ENCODE results near the gene FSTL4. TPM values are rescaled to one million over a fixed set of nuclear protein-coding genes. Genes with fewer than 3 reads are reported as not detected.

FSTL4 gene
- total RNA-seq, 2 donors from 2014 or later, result 4.5 to 10.1 TPM

DNA sequence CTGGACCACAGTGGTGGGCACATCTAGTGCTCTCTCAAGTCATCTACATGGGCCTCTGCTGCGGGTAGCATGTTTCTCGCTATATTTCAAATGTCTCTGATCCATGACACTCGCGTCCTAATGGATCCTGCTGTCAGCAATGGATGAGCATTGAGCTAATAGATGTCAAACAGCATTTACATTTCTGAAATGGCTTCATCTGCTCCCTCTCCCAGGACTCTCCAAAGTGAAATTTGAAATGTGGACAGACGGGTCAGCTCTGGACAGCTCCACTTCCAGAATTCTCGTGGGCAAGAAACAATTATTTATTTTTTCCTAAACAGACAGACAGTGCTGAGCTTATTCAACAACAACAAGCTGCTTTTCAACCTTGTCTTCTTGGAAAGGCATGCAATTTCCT lies 58.1 kb downstream of the FSTL4 start:
- Histone ChIP-seq H3K4me3 (no peak overlapping the region), H3K36me3 (no peaks in the 10 kb centered on the region), H3K4me1 (replicated peaks) (no peaks in the 10 kb centered on the region), H3K9me3 (no peaks in the 10 kb centered on the region), H3K27me3 (replicated peaks; ENCODE audit: insufficient read depth) (no peaks in the 10 kb centered on the region), H3K27ac (no peak overlapping the region)
- TF ChIP-seq CTCF (IDR thresholded peaks at IDR 0.05) (no peak), POLR2A (IDR thresholded peaks at IDR 0.05) (no peak), POLR2AphosphoS5 (IDR thresholded peaks at IDR 0.05) (no peak)
- intact Hi-C loops (cut with DNase I), result no loop called here
- DNase-seq (ENCODE audit: low spot score), result no peak
- 69% methylated on average over 6 of the region's 6 CpGs for WGBS

DNA sequence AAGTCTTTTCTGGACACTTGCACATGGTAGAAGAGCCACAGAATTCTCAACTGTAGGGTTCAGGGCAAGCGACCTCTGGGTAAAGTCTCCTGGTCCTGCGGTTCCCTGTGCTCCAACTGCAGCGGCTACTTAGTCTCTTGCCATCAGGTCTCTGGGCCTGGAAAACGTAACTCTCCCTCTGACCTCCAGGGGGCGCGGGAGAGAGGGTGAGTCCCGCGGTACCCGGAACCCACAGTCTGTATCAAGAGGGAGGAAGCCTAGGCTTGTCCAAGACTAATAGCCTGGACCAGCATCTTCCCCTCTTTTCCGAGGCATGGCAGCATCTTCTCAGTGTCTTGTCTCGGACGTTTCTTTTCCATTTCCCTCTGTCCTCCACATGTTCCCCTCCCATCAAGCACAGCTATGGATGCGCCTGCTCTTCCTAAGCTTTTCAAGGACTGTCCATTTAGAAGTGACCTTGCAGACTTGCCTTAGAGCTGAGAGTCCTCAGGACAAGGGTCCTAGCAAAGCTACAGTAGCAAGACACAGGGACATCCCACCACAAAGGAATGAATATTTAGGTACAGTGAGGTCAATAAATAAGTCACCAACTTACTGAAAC lies 59.3 kb downstream of the FSTL4 start:
- TF ChIP-seq CTCF (IDR thresholded peaks at IDR 0.05) (peak in 3 of 4 experiments; percentile 52 to 53 (median 53)), POLR2A (IDR thresholded peaks at IDR 0.05) (no peak)
- H3K4me3 ChIP-seq, result no peak overlapping the region
- no peaks in the 10 kb centered on the region for H3K27me3 ChIP-seq (replicated peaks; ENCODE audit: insufficient read depth)
- intact Hi-C loops (cut with DNase I), result no loop called here
- H3K4me1 ChIP-seq (replicated peaks), result no peaks in the 10 kb centered on the region
- DNase-seq (ENCODE audit: low spot score), result peak; percentile 46
- H3K27ac ChIP-seq, result no peak overlapping the region
- H3K9me3 ChIP-seq, result no peaks in the 10 kb centered on the region
- H3K36me3 ChIP-seq, result no peaks in the 10 kb centered on the region
- WGBS, result 26% methylated on average over 13 of the region's 13 CpGs

GRCh38 chr5:133546500-133546899 lies 65.8 kb downstream of the FSTL4 start:
- WGBS, result 64% methylated on average over 1 of the region's 1 CpG
- TF ChIP-seq CTCF (IDR thresholded peaks at IDR 0.05), result no peak
- TF ChIP-seq POLR2AphosphoS5 (IDR thresholded peaks at IDR 0.05), result no peak
- TF ChIP-seq POLR2A (IDR thresholded peaks at IDR 0.05), result no peak
- H3K4me1 ChIP-seq (replicated peaks), result no peaks in the 10 kb centered on the region
- H3K9me3 ChIP-seq, result no peaks in the 10 kb centered on the region
- no peaks in the 10 kb centered on the region for H3K36me3 ChIP-seq
- DNase-seq (ENCODE audit: low spot score), result no peak
- H3K4me3 ChIP-seq, result no peak overlapping the region
- intact Hi-C loops (cut with DNase I), result no loop called here
- H3K27me3 ChIP-seq (replicated peaks; ENCODE audit: insufficient read depth), result peaks cover 2% of the 10 kb centered on the region
- H3K27ac ChIP-seq, result no peak overlapping the region

DNA sequence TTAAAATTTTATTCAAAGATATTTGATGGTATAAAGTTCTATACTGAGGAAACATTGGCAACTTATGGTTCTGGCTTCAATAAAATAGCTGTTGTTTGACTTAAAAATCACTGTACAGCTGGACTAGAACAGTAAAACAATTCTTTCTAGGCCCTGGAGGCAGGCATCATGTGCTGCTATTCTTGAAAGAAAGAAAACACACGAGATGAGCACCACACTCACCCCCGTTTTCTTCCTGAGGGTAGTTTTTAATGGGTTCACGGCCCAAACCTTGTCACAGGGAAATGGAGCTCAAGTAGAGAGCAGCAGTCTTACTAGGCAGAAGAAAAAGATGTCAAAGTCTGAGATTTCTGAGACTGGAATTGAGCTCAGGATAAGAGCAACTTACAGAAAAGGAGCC lies 68.0 kb downstream of the FSTL4 start:
- Histone ChIP-seq H3K4me3 (no peak overlapping the region), H3K36me3 (no peaks in the 10 kb centered on the region), H3K27ac (no peak overlapping the region), H3K27me3 (replicated peaks; ENCODE audit: insufficient read depth) (peaks cover 2% of the 10 kb centered on the region), H3K9me3 (no peaks in the 10 kb centered on the region), H3K4me1 (replicated peaks) (no peaks in the 10 kb centered on the region)
- intact Hi-C loops (cut with DNase I), result no loop called here
- TF ChIP-seq CTCF (IDR thresholded peaks at IDR 0.05) (no peak), POLR2AphosphoS5 (IDR thresholded peaks at IDR 0.05) (no peak), POLR2A (IDR thresholded peaks at IDR 0.05) (no peak)
- DNase-seq (ENCODE audit: low spot score), result no peak
- WGBS, result 58% methylated on average over 3 of the region's 3 CpGs

DNA sequence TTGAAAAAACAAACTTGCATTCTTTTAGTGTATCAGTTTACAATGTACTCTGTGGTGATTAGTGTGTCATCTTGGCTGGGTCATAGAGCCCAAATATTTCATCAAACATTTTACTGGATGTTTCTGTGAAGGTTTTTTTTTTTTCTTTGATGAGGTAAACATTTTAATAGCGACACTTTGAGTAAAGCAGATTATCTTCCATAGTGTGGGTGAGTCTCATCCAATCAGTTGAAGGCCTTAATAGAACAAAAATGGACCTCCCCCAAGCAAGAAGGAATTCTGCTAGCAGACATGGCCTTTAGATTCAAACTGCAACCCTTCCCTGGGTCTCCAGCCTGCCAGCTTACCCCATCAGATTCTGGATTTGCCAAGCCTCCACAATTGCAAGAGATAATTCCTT lies 72.5 kb downstream of the FSTL4 start:
- Histone ChIP-seq H3K36me3 (no peaks in the 10 kb centered on the region), H3K4me3 (no peak overlapping the region), H3K4me1 (replicated peaks) (no peaks in the 10 kb centered on the region), H3K27ac (no peak overlapping the region), H3K27me3 (replicated peaks; ENCODE audit: insufficient read depth) (no peaks in the 10 kb centered on the region), H3K9me3 (no peaks in the 10 kb centered on the region)
- 29% methylated on average over 1 of the region's 1 CpG for WGBS
- intact Hi-C loops (cut with DNase I), result no loop called here
- no peak for DNase-seq (ENCODE audit: low spot score)
- TF ChIP-seq CTCF (IDR thresholded peaks at IDR 0.05), result no peak
- TF ChIP-seq POLR2AphosphoS5 (IDR thresholded peaks at IDR 0.05), result no peak
- TF ChIP-seq POLR2A (IDR thresholded peaks at IDR 0.05), result no peak

Measured in prostate gland (tissue), 2 donors.